ENCODE measurements around the gene RTP3. TPM values are rescaled to one million over a fixed set of nuclear protein-coding genes. Genes with fewer than 3 reads are reported as not detected.

Gene RTP3
- total RNA-seq, 2 experiments from 2014 or later: not detected

- H3K4me1 Mint-ChIP-seq (ENCODE audit: low read depth): peaks cover 7% of the 10 kb centered on the region
- H3K9me3 Mint-ChIP-seq (ENCODE audit: insufficient read depth): no peaks in the 10 kb centered on the region
- no peaks in the 10 kb centered on the region for H3K36me3 Mint-ChIP-seq (ENCODE audit: low read depth)
- no peak overlapping the region for H3K4me3 Mint-ChIP-seq
- POLR2A ChIA-PET: no interaction called here
- no peak overlapping the region for H3K27ac Mint-ChIP-seq
- H3K27me3 Mint-ChIP-seq (ENCODE audit: low read depth): peaks cover 22% of the 10 kb centered on the region
- no peak for ATAC-seq
- no peak for DNase-seq
- CTCF ChIA-PET: interaction anchor here (0.8 to 4.6 kb wide), 4 partner anchors 34 to 146 kb away, joined by 3 to 16 read pairs (median 6); no protein-coding TSS in a partner anchor
Observed at GRCh38 chr3:46483825-46484224, 14.0 kb upstream of the RTP3 start.

DNA sequence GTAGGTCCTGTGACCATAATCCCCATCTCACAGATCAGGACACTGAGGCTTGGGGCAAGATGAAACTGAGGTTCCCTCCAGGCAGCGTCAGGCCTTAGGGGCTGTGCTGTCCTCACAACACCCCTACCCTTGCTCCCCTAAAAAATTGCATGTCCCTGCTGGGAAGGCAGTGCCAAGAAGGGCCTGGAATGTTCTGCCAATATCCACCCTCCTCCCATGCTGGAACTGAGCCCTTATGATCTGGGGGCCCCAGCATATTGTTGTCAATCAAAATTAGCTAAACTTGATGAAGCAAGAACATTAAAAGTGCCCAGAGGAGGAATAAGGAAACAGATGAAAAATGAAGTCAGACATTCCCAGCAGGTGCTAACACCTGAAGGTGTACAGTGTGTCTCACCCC lies 13.4 kb upstream of the RTP3 start:
- H3K9me3 Mint-ChIP-seq (ENCODE audit: insufficient read depth): no peaks in the 10 kb centered on the region
- CTCF ChIA-PET: interaction anchor here (1.0 to 2.1 kb wide), 3 partner anchors 54 to 145 kb away, joined by 4 to 8 read pairs (median 7); no protein-coding TSS in a partner anchor
- H3K4me3 Mint-ChIP-seq: no peak overlapping the region
- ATAC-seq: no peak
- no peak for DNase-seq
- POLR2A ChIA-PET: no interaction called here
- H3K27ac Mint-ChIP-seq: no peak overlapping the region
- peaks cover 20% of the 10 kb centered on the region for H3K27me3 Mint-ChIP-seq (ENCODE audit: low read depth)
- H3K4me1 Mint-ChIP-seq (ENCODE audit: low read depth): peaks cover 13% of the 10 kb centered on the region
- H3K36me3 Mint-ChIP-seq (ENCODE audit: low read depth): no peaks in the 10 kb centered on the region

- H3K4me3 Mint-ChIP-seq: no peak overlapping the region
Observed at GRCh38 chr3:46484911-46485778, 12.6 kb upstream of the RTP3 start.

GRCh38 chr3:46485779-46486175 lies 12.0 kb upstream of the RTP3 start:
- ATAC-seq (no peak), DNase-seq (no peak)
- CTCF ChIA-PET: interaction anchor here (1.0 to 4.8 kb wide), 4 partner anchors 9 to 144 kb away, joined by 3 to 222 read pairs (median 8); no protein-coding TSS in a partner anchor
- H3K4me3 Mint-ChIP-seq: no peak overlapping the region
- H3K9me3 Mint-ChIP-seq (ENCODE audit: insufficient read depth): no peaks in the 10 kb centered on the region
- H3K4me1 Mint-ChIP-seq (ENCODE audit: low read depth): peaks cover 25% of the 10 kb centered on the region
- H3K27me3 Mint-ChIP-seq (ENCODE audit: low read depth): peaks cover 12% of the 10 kb centered on the region
- no peaks in the 10 kb centered on the region for H3K36me3 Mint-ChIP-seq (ENCODE audit: low read depth)
- POLR2A ChIA-PET: no interaction called here
- H3K27ac Mint-ChIP-seq: no peak overlapping the region

More at GRCh38 chr3:46484911-46485778, 12.6 kb upstream of the RTP3 start:
- H3K36me3 Mint-ChIP-seq (ENCODE audit: low read depth): no peaks in the 10 kb centered on the region
- no peak overlapping the region for H3K27ac Mint-ChIP-seq
- ATAC-seq: no peak
- ChIA-PET POLR2A (no interaction called here), CTCF (interaction anchor here (1.0 to 2.1 kb wide), 4 partner anchors 9 to 144 kb away, joined by 3 to 8 read pairs (median 6); no protein-coding TSS in a partner anchor)
- no peak for DNase-seq
- H3K4me1 Mint-ChIP-seq (ENCODE audit: low read depth): peaks cover 20% of the 10 kb centered on the region
- H3K27me3 Mint-ChIP-seq (ENCODE audit: low read depth): peaks cover 17% of the 10 kb centered on the region
- no peaks in the 10 kb centered on the region for H3K9me3 Mint-ChIP-seq (ENCODE audit: insufficient read depth)

- POLR2A ChIA-PET: interaction anchor here (0.6 to 1.4 kb wide), 2 partner anchors 51 to 322 kb away, joined by 3 to 6 read pairs; no protein-coding TSS in a partner anchor
- ATAC-seq (peak; percentile 99), DNase-seq (peak; percentile 96)
- H3K27ac Mint-ChIP-seq: peak overlapping the region; percentile 17
- H3K4me1 Mint-ChIP-seq (ENCODE audit: low read depth): peaks cover 30% of the 10 kb centered on the region
- peak overlapping the region; percentile 47 for H3K4me3 Mint-ChIP-seq
- H3K36me3 Mint-ChIP-seq (ENCODE audit: low read depth): no peaks in the 10 kb centered on the region
- CTCF ChIA-PET: interaction anchor here (0.6 to 6.3 kb wide), 85 partner anchors 8 to 797 kb away, joined by 3 to 223 read pairs (median 6); partner anchors contain the start of genes CCR1, CCRL2, LTF and RTP3
- H3K9me3 Mint-ChIP-seq (ENCODE audit: insufficient read depth): no peaks in the 10 kb centered on the region
- peaks cover 12% of the 10 kb centered on the region for H3K27me3 Mint-ChIP-seq (ENCODE audit: low read depth)
Observed at GRCh38 chr3:46488735-46489361, 8.9 kb upstream of the RTP3 start.

GRCh38 chr3:46489381-46489780 lies 8.4 kb upstream of the RTP3 start:
- no peak for DNase-seq
- peaks cover 30% of the 10 kb centered on the region for H3K4me1 Mint-ChIP-seq (ENCODE audit: low read depth)
- no peak overlapping the region for H3K4me3 Mint-ChIP-seq
- CTCF ChIA-PET: interaction anchor here (0.6 to 6.3 kb wide), 70 partner anchors 9 to 796 kb away, joined by 3 to 223 read pairs (median 8); partner anchors contain the start of genes CCR1, CCRL2, LTF and RTP3
- POLR2A ChIA-PET: interaction anchor here (0.6 to 1.4 kb wide), 2 partner anchors 50 to 323 kb away, joined by 3 to 6 read pairs; no protein-coding TSS in a partner anchor
- no peaks in the 10 kb centered on the region for H3K9me3 Mint-ChIP-seq (ENCODE audit: insufficient read depth)
- H3K27me3 Mint-ChIP-seq (ENCODE audit: low read depth): peaks cover 9% of the 10 kb centered on the region
- ATAC-seq: no peak
- H3K27ac Mint-ChIP-seq: no peak overlapping the region
- H3K36me3 Mint-ChIP-seq (ENCODE audit: low read depth): no peaks in the 10 kb centered on the region

DNA sequence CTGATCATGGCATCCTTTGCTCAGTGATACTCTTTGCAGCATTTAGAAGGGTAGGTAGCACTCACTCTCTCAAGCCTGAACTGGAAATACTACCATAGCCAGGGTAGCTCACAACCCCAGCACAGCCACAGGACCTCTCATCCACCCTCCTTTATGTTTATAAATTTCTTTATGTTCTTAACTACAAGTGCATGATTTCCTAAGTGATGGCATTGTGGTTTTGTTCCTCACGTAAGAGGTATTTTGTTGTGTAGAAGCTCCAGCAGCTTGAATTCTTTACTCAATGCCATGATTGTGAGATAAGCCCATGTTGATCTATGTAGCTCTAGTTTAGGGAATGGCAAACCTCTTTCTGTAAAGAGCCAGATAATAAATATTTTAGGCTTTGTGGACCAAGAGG lies 7.9 kb upstream of the RTP3 start:
- DNase-seq (no peak), ATAC-seq (no peak)
- POLR2A ChIA-PET: interaction anchor here (1.4 kb wide), 1 partner anchor 50 kb away, joined by 6 read pairs; no protein-coding TSS in a partner anchor
- peaks cover 9% of the 10 kb centered on the region for H3K27me3 Mint-ChIP-seq (ENCODE audit: low read depth)
- CTCF ChIA-PET: interaction anchor here (0.7 to 6.3 kb wide), 43 partner anchors 9 to 356 kb away, joined by 3 to 223 read pairs (median 10); partner anchors contain the start of genes CCR1, CCRL2, LTF and RTP3
- H3K4me1 Mint-ChIP-seq (ENCODE audit: low read depth): peaks cover 30% of the 10 kb centered on the region
- H3K36me3 Mint-ChIP-seq (ENCODE audit: low read depth): no peaks in the 10 kb centered on the region
- no peak overlapping the region for H3K4me3 Mint-ChIP-seq
- H3K27ac Mint-ChIP-seq: no peak overlapping the region
- no peaks in the 10 kb centered on the region for H3K9me3 Mint-ChIP-seq (ENCODE audit: insufficient read depth)

- Mint-ChIP-seq H3K9me3 (ENCODE audit: insufficient read depth) (no peaks in the 10 kb centered on the region), H3K36me3 (ENCODE audit: low read depth) (no peaks in the 10 kb centered on the region), H3K4me1 (ENCODE audit: low read depth) (peaks cover 30% of the 10 kb centered on the region), H3K4me3 (no peak overlapping the region), H3K27me3 (ENCODE audit: low read depth) (peaks cover 9% of the 10 kb centered on the region), H3K27ac (no peak overlapping the region)
- CTCF ChIA-PET: interaction anchor here (1.3 to 6.3 kb wide), 18 partner anchors 9 to 355 kb away, joined by 3 to 223 read pairs (median 16); partner anchors contain the start of genes CCRL2 and RTP3
- POLR2A ChIA-PET: no interaction called here
- ATAC-seq (no peak), DNase-seq (no peak)
Observed at GRCh38 chr3:46490338-46491084, 7.3 kb upstream of the RTP3 start.

DNA sequence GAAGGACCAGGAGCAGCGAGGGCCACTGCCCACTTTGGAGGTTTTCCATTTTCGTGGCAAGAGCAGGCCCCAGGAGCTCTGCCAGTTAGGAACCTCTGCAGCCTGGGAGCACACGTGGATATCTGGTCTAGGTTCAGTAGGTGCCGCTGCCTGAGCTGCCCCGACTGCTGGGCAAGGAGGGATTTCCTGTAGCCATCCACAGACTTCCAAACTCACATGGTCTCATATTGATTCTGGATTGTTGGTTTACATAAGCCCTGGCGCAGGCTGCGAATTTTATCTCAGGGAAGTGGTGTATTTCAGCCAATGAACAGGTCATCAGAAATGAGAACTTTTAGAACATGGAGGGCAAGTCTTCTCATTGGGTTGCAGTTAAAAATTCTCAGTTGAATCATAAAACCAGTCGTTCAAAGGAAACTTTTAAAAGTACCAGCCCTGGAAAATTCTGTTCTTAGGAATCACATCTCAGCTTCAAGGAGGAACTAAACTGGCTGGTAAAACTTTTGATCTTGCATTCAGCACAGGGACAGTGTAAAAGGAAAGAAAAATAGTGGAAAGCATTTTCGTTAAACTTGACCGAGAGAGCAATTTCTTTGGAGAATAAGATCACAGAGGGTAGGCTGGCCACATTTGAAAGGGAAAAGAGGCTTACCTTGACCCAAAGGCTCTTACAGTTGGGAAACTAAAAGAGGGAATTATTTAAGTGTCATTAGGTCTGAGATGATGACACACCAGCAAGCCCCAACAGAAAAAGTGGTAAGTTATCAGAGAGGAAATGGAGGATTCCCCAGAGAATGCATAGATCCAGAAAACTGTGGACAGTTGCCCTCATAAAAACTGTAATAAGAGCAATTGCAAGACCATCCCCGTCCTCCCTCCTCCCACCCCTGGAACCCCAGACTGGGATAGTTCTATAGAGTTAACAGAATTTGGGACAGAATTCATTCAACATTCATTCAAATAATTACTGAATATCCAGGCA lies 6.4 kb upstream of the RTP3 start:
- Mint-ChIP-seq H3K9me3 (ENCODE audit: insufficient read depth) (no peaks in the 10 kb centered on the region), H3K27me3 (ENCODE audit: low read depth) (peaks cover 7% of the 10 kb centered on the region), H3K4me3 (no peak overlapping the region), H3K36me3 (ENCODE audit: low read depth) (no peaks in the 10 kb centered on the region), H3K27ac (no peak overlapping the region), H3K4me1 (ENCODE audit: low read depth) (peaks cover 30% of the 10 kb centered on the region)
- no peak for DNase-seq
- POLR2A ChIA-PET: no interaction called here
- CTCF ChIA-PET: interaction anchor here (2.1 to 6.3 kb wide), 3 partner anchors 69 to 138 kb away, joined by 11 to 223 read pairs (median 11); no protein-coding TSS in a partner anchor
- no peak for ATAC-seq

- peaks cover 29% of the 10 kb centered on the region for H3K4me1 Mint-ChIP-seq (ENCODE audit: low read depth)
- CTCF ChIA-PET: interaction anchor here (1.1 to 6.3 kb wide), 3 partner anchors 46 to 137 kb away, joined by 3 to 223 read pairs (median 11); no protein-coding TSS in a partner anchor
- no peaks in the 10 kb centered on the region for H3K9me3 Mint-ChIP-seq (ENCODE audit: insufficient read depth)
- no peaks in the 10 kb centered on the region for H3K36me3 Mint-ChIP-seq (ENCODE audit: low read depth)
- POLR2A ChIA-PET: no interaction called here
- no peak overlapping the region for H3K27ac Mint-ChIP-seq
- DNase-seq (no peak), ATAC-seq (no peak)
- H3K27me3 Mint-ChIP-seq (ENCODE audit: low read depth): peaks cover under 1% of the 10 kb centered on the region
- no peak overlapping the region for H3K4me3 Mint-ChIP-seq
Observed at GRCh38 chr3:46492890-46493547, 4.8 kb upstream of the RTP3 start.
